HepG2 (cell line): ENCODE measurements around the gene ASB16. TPM values are rescaled to one million over a fixed set of nuclear protein-coding genes. Genes with fewer than 3 reads are reported as not detected.

Source experiments
- CENPBD1 ChIP-seq: sonication (generic); formaldehyde crosslinking; IDR thresholded peaks from 2 replicates; pipeline ENCODE4 v1.8.0; 2022; ENCODE audit warnings: missing genetic modification reagents, low read depth, mild to moderate bottlenecking, borderline replicate concordance
- HDAC1 ChIP-seq: sonication (generic); formaldehyde crosslinking; IDR thresholded peaks from 2 replicates; pipeline ENCODE4 v1.5.1; 2020; ENCODE audit warnings: mild to moderate bottlenecking, missing genetic modification reagents
- HNRNPK ChIP-seq: fragments of 200-400 bp; formaldehyde crosslinking; IDR thresholded peaks from 2 replicates; pipeline ENCODE4 v1.6.1; 2018; ENCODE audit warnings: low read length, low read depth, moderate library complexity, mild to moderate bottlenecking; ENCODE audit not compliant: poor library complexity, severe bottlenecking
- JARID2 ChIP-seq: sonication (generic); formaldehyde crosslinking; IDR thresholded peaks from 2 replicates; pipeline ENCODE4 v1.8.1; 2023; ENCODE audit warnings: missing genetic modification reagents, inconsistent platforms; ENCODE audit not compliant: insufficient replicate concordance
- NFYC ChIP-seq: IDR thresholded peaks from 2 replicates; pipeline ENCODE4 v1.6.1; 2016; ENCODE audit warnings: missing genetic modification reagents, missing compliant biosample characterization
- RFX5 ChIP-seq: IDR thresholded peaks from 2 replicates; pipeline ENCODE4 v1.6.1; 2011; ENCODE audit warnings: low read depth, low read length, improper control_type of control experiment
- SETDB1 ChIP-seq: sonication (generic); formaldehyde crosslinking; IDR thresholded peaks from 2 replicates; pipeline ENCODE4 v1.5.1; 2020; ENCODE audit warnings: missing genetic modification reagents, mild to moderate bottlenecking, borderline replicate concordance
- TCF12 ChIP-seq, 2 experiments: fragments of 450-650 bp in 1 of 2; sonication (generic) in 1 of 2; formaldehyde crosslinking in 1 of 2; IDR thresholded peaks; 2 replicates each; pipeline versions ENCODE4 v1.6.1 to v1.8.0; 2017 to 2022; ENCODE audit warnings: antibody characterized with exemption in 1 of 2, mild to moderate bottlenecking in 1 of 2, missing genetic modification reagents in 1 of 2, moderate library complexity in 1 of 2
- ZMAT3 ChIP-seq: sonication (generic); formaldehyde crosslinking; conservative IDR thresholded peaks from 2 replicates; pipeline ENCODE4 v1.7.0; 2021; ENCODE audit warnings: missing genetic modification reagents
- ZNF232 ChIP-seq: sonication (generic); formaldehyde crosslinking; IDR thresholded peaks from 2 replicates; pipeline ENCODE4 v1.4.0; 2020; ENCODE audit warnings: missing genetic modification reagents, borderline replicate concordance
- ZNF263 ChIP-seq: sonication (generic); formaldehyde crosslinking; IDR thresholded peaks from 2 replicates; pipeline ENCODE4 v1.4.0; 2020; ENCODE audit warnings: missing genetic modification reagents
- ZNF451 ChIP-seq: sonication (generic); formaldehyde crosslinking; IDR thresholded peaks from 2 replicates; pipeline ENCODE4 v1.5.0; 2020; ENCODE audit warnings: mild to moderate bottlenecking, missing genetic modification reagents
- ZNF660 ChIP-seq: sonication (generic); formaldehyde crosslinking; IDR thresholded peaks from 2 replicates; pipeline ENCODE4 v1.5.1; 2020; ENCODE audit warnings: mild to moderate bottlenecking, low read depth, missing genetic modification reagents, borderline replicate concordance
- ZNF788 ChIP-seq: sonication (generic); formaldehyde crosslinking; IDR thresholded peaks from 2 replicates; pipeline ENCODE4 v1.5.0; 2020; ENCODE audit warnings: mild to moderate bottlenecking, missing genetic modification reagents, borderline replicate concordance
- polyA plus RNA-seq, 8 experiments: library from polyadenylated mRNA; depleted of rRNA in 3 of 8; stranded (reverse) in 7 of 8; unstranded in 1 of 8; fragments of >200 nt; fragmentation: Illumina TruSeq in 4 of 8; extraction: Trizol in 4 of 8; gene quantifications; 2 replicates each; pipeline versions ENCODE4 v1.2.1 to v1.2.3, GENCODE V29; 2011 to 2016; ENCODE audit warnings: low read depth in 4 of 8, missing spikeins in 1 of 8, mixed read lengths in 1 of 8; ENCODE audit not compliant: insufficient read depth in 1 of 8
- total RNA-seq, 5 experiments: library from RNA; depleted of rRNA; stranded (reverse); fragments of >200 nt; fragmentation: Illumina TruSeq; extraction: Trizol; gene quantifications; 2 replicates each; pipeline ENCODE4 v1.2.3, GENCODE V29; 2016; ENCODE audit warnings: low read depth in 1 of 5
- TF ChIP-seq, protein P1 (sequence below): sonication (generic); formaldehyde crosslinking; IDR thresholded peaks from 2 replicates; pipeline ENCODE4 v1.5.0; 2020; ENCODE audit warnings: mild to moderate bottlenecking, missing genetic modification reagents, borderline replicate concordance
- TF ChIP-seq, protein P2 (sequence below): sonication (generic); formaldehyde crosslinking; IDR thresholded peaks from 2 replicates; pipeline ENCODE4 v1.4.0; 2020; ENCODE audit warnings: missing genetic modification reagents; ENCODE audit errors: not compliant biosample characterization
- TF ChIP-seq, protein P3 (sequence below): sonication (generic); formaldehyde crosslinking; conservative IDR thresholded peaks from 2 replicates; pipeline ENCODE4 v1.4.0; 2020; ENCODE audit warnings: missing genetic modification reagents

The ASB16 gene
- total and polyA plus RNA-seq, 2 of the 13 experiments (the other 11 are each of a cell fraction or from before 2014, with no cell fraction given), result 0.07 TPM; not detected in 1

- TF ChIP-seq, protein P1, sequence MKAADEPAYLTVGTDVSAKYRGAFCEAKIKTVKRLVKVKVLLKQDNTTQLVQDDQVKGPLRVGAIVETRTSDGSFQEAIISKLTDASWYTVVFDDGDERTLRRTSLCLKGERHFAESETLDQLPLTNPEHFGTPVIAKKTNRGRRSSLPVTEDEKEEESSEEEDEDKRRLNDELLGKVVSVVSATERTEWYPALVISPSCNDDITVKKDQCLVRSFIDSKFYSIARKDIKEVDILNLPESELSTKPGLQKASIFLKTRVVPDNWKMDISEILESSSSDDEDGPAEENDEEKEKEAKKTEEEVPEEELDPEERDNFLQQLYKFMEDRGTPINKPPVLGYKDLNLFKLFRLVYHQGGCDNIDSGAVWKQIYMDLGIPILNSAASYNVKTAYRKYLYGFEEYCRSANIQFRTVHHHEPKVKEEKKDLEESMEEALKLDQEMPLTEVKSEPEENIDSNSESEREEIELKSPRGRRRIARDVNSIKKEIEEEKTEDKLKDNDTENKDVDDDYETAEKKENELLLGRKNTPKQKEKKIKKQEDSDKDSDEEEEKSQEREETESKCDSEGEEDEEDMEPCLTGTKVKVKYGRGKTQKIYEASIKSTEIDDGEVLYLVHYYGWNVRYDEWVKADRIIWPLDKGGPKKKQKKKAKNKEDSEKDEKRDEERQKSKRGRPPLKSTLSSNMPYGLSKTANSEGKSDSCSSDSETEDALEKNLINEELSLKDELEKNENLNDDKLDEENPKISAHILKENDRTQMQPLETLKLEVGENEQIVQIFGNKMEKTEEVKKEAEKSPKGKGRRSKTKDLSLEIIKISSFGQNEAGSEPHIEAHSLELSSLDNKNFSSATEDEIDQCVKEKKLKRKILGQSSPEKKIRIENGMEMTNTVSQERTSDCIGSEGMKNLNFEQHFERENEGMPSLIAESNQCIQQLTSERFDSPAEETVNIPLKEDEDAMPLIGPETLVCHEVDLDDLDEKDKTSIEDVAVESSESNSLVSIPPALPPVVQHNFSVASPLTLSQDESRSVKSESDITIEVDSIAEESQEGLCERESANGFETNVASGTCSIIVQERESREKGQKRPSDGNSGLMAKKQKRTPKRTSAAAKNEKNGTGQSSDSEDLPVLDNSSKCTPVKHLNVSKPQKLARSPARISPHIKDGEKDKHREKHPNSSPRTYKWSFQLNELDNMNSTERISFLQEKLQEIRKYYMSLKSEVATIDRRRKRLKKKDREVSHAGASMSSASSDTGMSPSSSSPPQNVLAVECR (CRISPR knock-in tag), result peak; percentile 48; the same call in 1 of the 2 replicates
- TF ChIP-seq ZNF788 (no peak; the same call in 1 of the 2 replicates), ZNF232 (CRISPR knock-in tag) (peak; percentile 76; the same call in 1 of the 2 replicates), NFYC (peak; percentile 58), HDAC1 (peak; percentile 69), ZNF263 (CRISPR knock-in tag) (no peak; the same call in 1 of the 2 replicates), CENPBD1 (CRISPR knock-in tag) (no peak), HNRNPK (peak; percentile 35), RFX5 (0 out of 2 replicates have a peak, but pooled peaks have one; percentile 18), ZNF660 (no peak), ZMAT3 (CRISPR knock-in tag) (no peak), ZNF451 (no peak), JARID2 (CRISPR knock-in tag) (no peak), TCF12 (IDR thresholded peaks at IDR 0.05) (no peak), TCF12 (CRISPR knock-in tag; IDR thresholded peaks at IDR 0.05) (peak; percentile 49; the same call in 1 of the 2 replicates), SETDB1 (CRISPR knock-in tag) (no peak)
- TF ChIP-seq, protein P2, sequence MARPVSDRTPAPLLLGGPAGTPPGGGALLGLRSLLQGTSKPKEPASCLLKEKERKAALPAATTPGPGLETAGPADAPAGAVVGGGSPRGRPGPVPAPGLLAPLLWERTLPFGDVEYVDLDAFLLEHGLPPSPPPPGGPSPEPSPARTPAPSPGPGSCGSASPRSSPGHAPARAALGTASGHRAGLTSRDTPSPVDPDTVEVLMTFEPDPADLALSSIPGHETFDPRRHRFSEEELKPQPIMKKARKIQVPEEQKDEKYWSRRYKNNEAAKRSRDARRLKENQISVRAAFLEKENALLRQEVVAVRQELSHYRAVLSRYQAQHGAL (CRISPR knock-in tag), result peak; percentile 42
- TF ChIP-seq, protein P3, sequence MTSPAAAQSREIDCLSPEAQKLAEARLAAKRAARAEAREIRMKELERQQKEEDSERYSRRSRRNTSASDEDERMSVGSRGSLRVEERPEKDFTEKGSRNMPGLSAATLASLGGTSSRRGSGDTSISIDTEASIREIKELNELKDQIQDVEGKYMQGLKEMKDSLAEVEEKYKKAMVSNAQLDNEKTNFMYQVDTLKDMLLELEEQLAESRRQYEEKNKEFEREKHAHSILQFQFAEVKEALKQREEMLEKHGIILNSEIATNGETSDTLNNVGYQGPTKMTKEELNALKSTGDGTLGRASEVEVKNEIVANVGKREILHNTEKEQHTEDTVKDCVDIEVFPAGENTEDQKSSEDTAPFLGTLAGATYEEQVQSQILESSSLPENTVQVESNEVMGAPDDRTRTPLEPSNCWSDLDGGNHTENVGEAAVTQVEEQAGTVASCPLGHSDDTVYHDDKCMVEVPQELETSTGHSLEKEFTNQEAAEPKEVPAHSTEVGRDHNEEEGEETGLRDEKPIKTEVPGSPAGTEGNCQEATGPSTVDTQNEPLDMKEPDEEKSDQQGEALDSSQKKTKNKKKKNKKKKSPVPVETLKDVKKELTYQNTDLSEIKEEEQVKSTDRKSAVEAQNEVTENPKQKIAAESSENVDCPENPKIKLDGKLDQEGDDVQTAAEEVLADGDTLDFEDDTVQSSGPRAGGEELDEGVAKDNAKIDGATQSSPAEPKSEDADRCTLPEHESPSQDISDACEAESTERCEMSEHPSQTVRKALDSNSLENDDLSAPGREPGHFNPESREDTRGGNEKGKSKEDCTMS, result no peak
Measured at GRCh38 chr17:44222112-44222869, 51.8 kb downstream of the ASB16 start (continued).
